HFF-Myc (cell line): Measurements from ENCODE around the gene SNED1.

Experiments
- DNase-seq: peaks from one replicate; pipeline ENCODE4 v3.0.0-alpha.2; 2011; ENCODE audit warnings: low read depth; ENCODE audit errors: extremely low read depth
- H3K4me3 ChIP-seq: replicated peaks from 2 replicates; pipeline ENCODE4 v1.5.1; 2011; ENCODE audit warnings: low read depth, mild to moderate bottlenecking, control low read depth, low read length
- CTCF ChIP-seq: IDR thresholded peaks from 2 replicates; pipeline ENCODE4 v1.5.1; 2012; ENCODE audit warnings: mild to moderate bottlenecking, low read depth, low read length, control low read depth; ENCODE audit errors: missing control alignments

Gene SNED1

GRCh38 chr2:241014764-241015163 lies 16.3 kb downstream of the SNED1 start:
- H3K4me3 ChIP-seq, result no peak overlapping the region
- DNase-seq, result no peak
- TF ChIP-seq CTCF, result no peak

GRCh38 chr2:241015439-241015838 lies 17.0 kb downstream of the SNED1 start:
- DNase-seq, result no peak
- no peak for TF ChIP-seq CTCF
- H3K4me3 ChIP-seq, result no peak overlapping the region

GRCh38 chr2:241017228-241017940 lies 19.0 kb downstream of the SNED1 start:
- no peak for DNase-seq
- H3K4me3 ChIP-seq, result no peak overlapping the region
- no peak for TF ChIP-seq CTCF

- no peak overlapping the region for H3K4me3 ChIP-seq
- no peak for DNase-seq
- TF ChIP-seq CTCF, result no peak
Observed at GRCh38 chr2:241018051-241018891, 19.9 kb downstream of the SNED1 start.

- TF ChIP-seq CTCF, result no peak
- DNase-seq, result no peak
- no peak overlapping the region for H3K4me3 ChIP-seq
Observed at GRCh38 chr2:241019441-241020139, 21.2 kb downstream of the SNED1 start.

GRCh38 chr2:241020201-241020600 lies 21.8 kb downstream of the SNED1 start:
- no peak for DNase-seq
- TF ChIP-seq CTCF, result no peak
- no peak overlapping the region for H3K4me3 ChIP-seq
